ENCODE data around the gene PDXK. TPM values are rescaled to one million over a fixed set of nuclear protein-coding genes. Genes with fewer than 3 reads are reported as not detected.
"Not testable (repeated sequence)": the region's sequence is repeated elsewhere in the genome, so short reads cannot be mapped to it uniquely, and the experiment has no call there.

The PDXK gene
- total RNA-seq, 1 donor from 2014 or later, result 56.9 TPM

GRCh38 chr21:43694437-43695079, 24.4 kb upstream of the PDXK start:
- no peak for DNase-seq (ENCODE audit: low spot score)
- intact Hi-C loops (cut with DNase I), result loop anchor here (5.0 kb wide), 1 partner anchor 58 kb away; no protein-coding TSS in a partner anchor

- no peak for DNase-seq (ENCODE audit: low spot score)
- intact Hi-C loops (cut with DNase I), result no loop called here
Measured at GRCh38 chr21:43696214-43696613, 22.7 kb upstream of the PDXK start.

- DNase-seq (ENCODE audit: low spot score), result no peak
Measured at GRCh38 chr21:43697758-43698643, 20.9 kb upstream of the PDXK start.

GRCh38 chr21:43699492-43699777, 19.5 kb upstream of the PDXK start:
- DNase-seq (ENCODE audit: low spot score); intact Hi-C loops (cut with DNase I): not testable (repeated sequence)

More at GRCh38 chr21:43697758-43698643, 20.9 kb upstream of the PDXK start:
- intact Hi-C loops (cut with DNase I), result no loop called here

- intact Hi-C loops (cut with DNase I), result loop anchor here (10.0 kb wide), 1 partner anchor 75 kb away; the partner anchor contains the start of gene CSTB
- DNase-seq (ENCODE audit: low spot score), result no peak
Measured at GRCh38 chr21:43699933-43700599, 18.9 kb upstream of the PDXK start.

- DNase-seq (ENCODE audit: low spot score), result no peak
- intact Hi-C loops (cut with DNase I), result loop anchor here (10.0 kb wide), 1 partner anchor 73 kb away; the partner anchor contains the start of gene CSTB
Measured at GRCh38 chr21:43701936-43702784, 16.8 kb upstream of the PDXK start.

DNA sequence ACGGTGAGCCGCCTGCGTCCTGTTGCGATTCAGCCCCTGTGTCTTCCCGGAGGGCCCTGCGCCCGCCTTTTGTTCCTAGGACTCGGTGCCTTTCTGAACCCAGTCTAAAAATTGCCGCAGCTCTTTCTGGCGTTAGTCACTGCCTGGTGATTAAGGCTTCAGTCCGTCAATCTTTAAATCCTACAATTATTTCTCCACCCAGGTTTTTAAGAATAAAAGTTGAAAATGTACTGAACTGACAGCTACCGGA, 16.2 kb upstream of the PDXK start:
- intact Hi-C loops (cut with DNase I), result loop anchor here (10.0 kb wide), 1 partner anchor 72 kb away; the partner anchor contains the start of gene CSTB
- no peak for DNase-seq (ENCODE audit: low spot score)

GRCh38 chr21:43703035-43703880, 15.7 kb upstream of the PDXK start:
- DNase-seq (ENCODE audit: low spot score), result no peak
- intact Hi-C loops (cut with DNase I), result loop anchor here (10.0 kb wide), 1 partner anchor 72 kb away; the partner anchor contains the start of gene CSTB

DNA sequence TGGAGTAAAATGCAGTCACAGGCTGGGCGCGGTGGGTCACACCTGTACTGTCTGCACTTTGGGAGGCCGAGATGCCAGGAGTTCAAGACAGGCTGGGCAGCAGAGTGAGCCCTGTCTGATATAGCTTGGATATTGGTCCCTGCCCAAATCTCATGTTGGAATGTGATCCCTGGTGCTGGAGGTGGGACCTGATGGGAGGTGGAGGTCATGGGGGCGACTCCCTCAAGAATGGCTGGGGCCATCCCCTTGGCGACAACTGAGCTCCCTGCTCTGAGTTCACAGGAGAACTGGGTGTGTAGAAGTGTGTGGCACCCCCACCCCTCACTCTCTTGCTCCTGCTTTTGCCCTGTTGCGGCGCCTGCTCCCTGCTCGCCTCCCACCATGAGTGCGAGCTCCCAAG, 11.5 kb upstream of the PDXK start:
- DNase-seq (ENCODE audit: low spot score), result no peak
- intact Hi-C loops (cut with DNase I), result loop anchor here (10.0 kb wide), 1 partner anchor 67 kb away; the partner anchor contains the start of gene CSTB

DNA sequence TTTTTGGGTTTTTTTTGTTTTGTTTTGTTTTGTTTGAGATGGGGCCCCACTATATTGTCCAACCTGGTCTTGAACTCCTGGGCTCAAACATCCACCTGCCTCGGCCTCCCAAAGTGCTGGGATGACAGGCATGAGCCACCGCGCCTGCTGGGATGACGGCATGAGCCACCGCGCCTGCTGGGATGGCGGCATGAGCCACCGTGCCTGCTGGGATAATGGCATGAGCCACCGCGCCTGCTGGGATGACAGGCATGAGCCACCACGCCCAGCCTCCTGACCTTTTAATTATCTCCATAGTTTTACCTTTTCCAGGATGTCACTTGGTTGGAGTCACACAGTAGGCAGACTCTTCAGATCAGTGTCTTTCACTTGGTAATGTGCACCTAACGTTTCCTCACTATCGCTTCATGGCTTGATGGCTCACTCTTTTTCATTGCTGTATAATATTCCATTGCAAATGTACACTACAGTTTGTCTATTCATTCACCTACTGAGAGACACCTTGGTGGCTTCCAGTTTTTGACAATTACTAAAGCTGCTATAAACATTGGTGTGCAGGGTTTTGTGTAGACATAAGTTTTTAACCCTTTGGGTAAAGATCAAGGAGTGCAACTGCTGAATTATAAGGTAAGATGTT, 10.1 kb upstream of the PDXK start:
- DNase-seq (ENCODE audit: low spot score), result no peak
- intact Hi-C loops (cut with DNase I), result loop anchor here (10.0 kb wide), 1 partner anchor 66 kb away; the partner anchor contains the start of gene CSTB

GRCh38 chr21:43712268-43712942, 6.5 kb upstream of the PDXK start:
- DNase-seq (ENCODE audit: low spot score), result no peak
- intact Hi-C loops (cut with DNase I), result no loop called here

DNA sequence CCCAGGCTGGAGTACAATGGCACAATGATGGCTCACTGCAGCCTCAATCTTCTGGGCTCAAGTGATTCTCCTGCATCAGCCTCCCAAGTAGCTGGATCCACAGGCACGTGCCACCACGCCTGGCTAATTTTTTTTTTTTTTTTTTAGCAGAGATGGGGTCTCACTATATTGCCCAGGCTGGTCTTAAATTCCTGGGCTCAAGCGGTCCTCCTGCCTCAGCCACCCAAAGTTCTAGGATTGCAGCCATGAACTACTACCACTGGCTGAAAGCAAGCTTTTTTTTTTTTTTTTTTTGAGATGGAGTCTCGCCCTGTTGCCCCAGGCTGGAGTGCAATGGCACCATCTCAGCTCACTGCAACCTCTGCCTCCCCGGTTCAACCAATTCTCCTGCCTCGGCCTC, 5.8 kb upstream of the PDXK start:
- DNase-seq (ENCODE audit: low spot score); intact Hi-C loops (cut with DNase I): not testable (repeated sequence)

DNA sequence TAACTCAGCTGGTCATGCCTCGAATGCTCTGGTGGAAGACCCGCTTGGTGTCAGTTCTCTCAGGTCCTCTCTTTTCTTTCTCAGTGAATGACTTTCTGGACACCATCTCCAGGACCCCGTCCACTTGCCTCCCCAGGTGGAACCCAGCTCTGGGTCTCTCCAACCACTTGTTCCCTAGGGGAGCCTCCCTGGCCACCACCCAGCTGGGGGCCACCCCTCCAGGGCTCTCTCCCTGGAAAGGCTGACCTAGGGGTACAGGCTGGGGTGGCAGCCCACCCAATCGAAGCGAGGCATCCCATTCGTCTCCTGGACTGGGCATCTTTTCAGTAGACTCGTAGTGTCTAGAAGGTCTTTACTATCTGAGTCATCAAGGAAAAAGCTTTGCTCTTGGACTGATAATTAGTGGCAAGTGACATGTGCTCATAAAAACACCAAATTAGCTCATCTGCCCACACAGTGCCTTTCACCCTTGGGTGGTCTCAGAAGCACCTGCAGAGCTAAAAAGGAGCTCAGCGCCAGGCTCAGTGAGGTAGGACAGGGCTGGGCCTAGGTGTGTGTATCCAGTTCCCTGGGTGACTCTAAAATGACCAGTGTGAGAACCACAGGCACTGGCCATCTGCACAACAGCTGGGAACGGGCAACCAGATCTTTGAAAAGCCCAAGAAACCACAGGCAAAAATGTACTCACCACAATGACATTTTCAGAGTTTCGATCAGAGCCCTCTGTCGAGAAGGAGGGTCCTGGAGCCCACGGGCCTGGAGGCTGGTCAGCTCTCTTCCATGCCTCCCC, 2.4 kb upstream of the PDXK start:
- no peak for DNase-seq (ENCODE audit: low spot score)
- intact Hi-C loops (cut with DNase I), result no loop called here

DNA sequence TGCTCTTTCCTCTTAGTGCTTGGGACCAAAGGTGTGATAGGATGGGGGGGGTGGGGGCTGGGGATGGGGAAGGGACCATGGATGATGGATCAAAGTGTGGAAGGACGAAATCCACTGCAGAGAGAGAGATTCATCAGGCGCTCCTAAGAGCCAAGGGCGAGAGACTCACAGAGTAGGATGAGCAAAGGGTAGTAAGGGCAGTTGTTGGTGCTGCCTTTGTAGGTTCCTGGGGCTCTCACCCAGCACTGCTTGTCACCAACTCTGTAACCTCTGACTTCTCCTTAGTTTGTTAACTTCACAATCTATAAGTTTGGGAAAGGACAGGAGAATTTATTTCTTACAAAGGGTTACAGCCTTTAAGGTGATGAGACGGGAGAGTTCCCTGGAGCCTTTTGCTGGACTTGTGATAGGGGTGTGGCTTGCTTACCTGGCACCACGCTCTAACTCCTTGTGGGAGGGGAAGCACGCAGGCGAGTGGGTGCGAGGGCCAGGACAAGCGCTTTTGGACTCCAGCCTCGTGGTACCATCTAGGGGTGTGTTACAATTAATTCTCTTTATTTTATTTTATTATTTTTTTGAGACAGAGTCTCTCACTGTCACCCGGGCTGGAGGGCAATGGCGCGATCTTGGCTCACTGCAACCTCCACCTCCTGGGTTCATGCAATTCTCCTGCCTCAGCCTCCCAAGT, 1.6 kb upstream of the PDXK start:
- intact Hi-C loops (cut with DNase I), result no loop called here
- DNase-seq (ENCODE audit: low spot score), result no peak

DNA sequence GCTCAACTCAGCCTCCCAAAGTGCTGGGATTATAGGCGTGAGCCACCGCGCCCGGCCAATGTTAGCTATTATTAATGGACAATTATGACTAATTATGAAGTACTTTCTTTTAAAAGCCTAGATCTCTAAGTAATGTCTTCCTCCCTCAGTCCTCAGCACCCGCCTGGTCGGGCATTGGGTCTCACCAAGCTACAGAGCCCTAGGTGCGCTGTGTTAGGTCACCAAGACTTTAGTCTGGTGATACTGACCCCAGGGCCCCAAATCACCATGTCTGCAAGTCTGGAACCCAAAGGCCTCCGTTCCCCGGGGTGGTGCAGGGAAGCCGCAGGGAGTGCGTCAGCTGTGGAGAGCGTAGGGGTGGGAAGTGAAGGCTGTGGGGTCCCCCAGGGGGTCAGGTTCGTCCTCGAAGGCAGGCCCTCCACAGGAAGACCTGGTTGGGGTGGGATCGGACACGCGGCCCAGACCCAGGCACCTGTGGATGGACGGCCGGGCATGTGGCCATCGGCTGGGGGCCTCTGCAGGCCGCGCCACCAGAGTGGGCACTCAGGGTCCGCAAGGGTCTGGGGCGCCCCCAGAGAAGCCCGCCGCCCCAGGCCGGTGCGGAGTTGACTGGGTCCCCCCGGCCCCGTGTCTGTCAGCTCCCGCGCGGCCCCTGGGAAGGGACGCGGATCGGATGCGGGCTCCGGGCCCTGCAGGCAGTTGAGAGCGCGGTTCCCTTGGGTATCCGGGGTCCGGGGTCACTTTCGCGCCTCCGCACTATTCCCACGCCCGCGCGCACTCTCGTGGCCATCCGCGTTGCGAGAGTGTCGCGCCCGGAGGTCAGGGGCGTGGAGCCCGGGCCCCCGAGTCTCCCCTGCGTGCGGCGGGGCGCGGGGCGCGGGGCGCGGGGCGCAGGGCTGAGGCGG, 710 bp upstream of the PDXK start:
- intact Hi-C loops (cut with DNase I), result no loop called here
- DNase-seq (ENCODE audit: low spot score), result peak; percentile 78
